IMR-90 (cell line): ENCODE measurements around the gene TELO2. TPM values are rescaled to one million over a fixed set of nuclear protein-coding genes. Genes with fewer than 3 reads are reported as not detected.

Experiments used
- ATAC-seq: fragments of 200-7000 bp; cut with Tn5 transposase; 2 replicates; pipeline ENCODE4 v1.9.1; 2020; ENCODE audit warnings: low read depth, mild to moderate bottlenecking, moderate library complexity
- BruUV-seq: library from RNA; stranded (reverse); fragments of 400-500 nt; replicated peaks from 2 replicates; lab custom pipeline; 2021; lab: Mats Ljungman, UMichigan
- CTCF ChIA-PET: fragments of 300-600 bp; formaldehyde crosslinking; extraction: SDS; loops from one replicate; lab custom pipeline; 2021; ENCODE audit warnings: antibody characterized with exemption; lab: Yijun Ruan, JAX
- POLR2A ChIA-PET: fragments of 300-600 bp; sonication (Branson Sonifier 250); formaldehyde crosslinking; loops from one replicate; lab custom pipeline; 2022; ENCODE audit warnings: antibody characterized with exemption; ENCODE audit not compliant: unreplicated experiment; lab: Charles Lee
- DNase-seq: peaks from one replicate; pipeline ENCODE4 v3.0.0; 2013
- H2AFZ ChIP-seq: replicated peaks from 2 replicates; pipeline ENCODE3; 2013; ENCODE audit warnings: low read length, mild to moderate bottlenecking; ENCODE audit not compliant: poor library complexity
- H2AK5ac ChIP-seq: 2 replicates; pipeline ENCODE4 v1.6.1; 2013; ENCODE audit warnings: low read depth, low read length, inconsistent platforms
- H2AK9ac ChIP-seq: replicated peaks from 2 replicates; pipeline ENCODE3; 2013; ENCODE audit warnings: mild to moderate bottlenecking, low read depth, low read length, moderate library complexity; ENCODE audit not compliant: poor library complexity
- H2BK120ac ChIP-seq: 2 replicates; pipeline ENCODE4 v1.6.1; 2013; ENCODE audit warnings: low read depth, low read length, inconsistent platforms
- H2BK15ac ChIP-seq: 3 replicates; pipeline ENCODE4 v1.6.1; 2013; ENCODE audit warnings: low read depth, low read length, inconsistent platforms
- H2BK20ac ChIP-seq: 2 replicates; pipeline ENCODE4 v1.6.1; 2013; ENCODE audit warnings: low read depth, mild to moderate bottlenecking, inconsistent platforms, low read length, moderate library complexity
- H2BK5ac ChIP-seq: 2 replicates; pipeline ENCODE4 v1.6.1; 2013; ENCODE audit warnings: mild to moderate bottlenecking, low read depth, low read length, inconsistent platforms; ENCODE audit not compliant: poor library complexity, severe bottlenecking
- H3K14ac ChIP-seq: replicated peaks from 2 replicates; pipeline ENCODE4 v1.6.1; 2013; ENCODE audit warnings: low read depth, low read length, inconsistent platforms
- H3K18ac ChIP-seq: 2 replicates; pipeline ENCODE4 v1.6.1; 2013; ENCODE audit warnings: low read depth, low read length, control low read depth
- H3K23ac ChIP-seq: 2 replicates; pipeline ENCODE4 v1.6.1; 2013; ENCODE audit warnings: low read depth, low read length, inconsistent platforms
- H3K27ac ChIP-seq: 2 replicates; pipeline ENCODE4 v1.5.1; 2013; ENCODE audit warnings: mild to moderate bottlenecking, control low read depth, low read length; ENCODE audit not compliant: insufficient read depth
- H3K27me3 ChIP-seq: 2 replicates; pipeline ENCODE4 v1.6.1; 2013; ENCODE audit warnings: low read length; ENCODE audit not compliant: control insufficient read depth, insufficient read depth
- H3K36me3 ChIP-seq: 2 replicates; pipeline ENCODE4 v1.6.1; 2013; ENCODE audit warnings: low read length, mixed read lengths; ENCODE audit not compliant: control insufficient read depth, insufficient read depth
- H3K4ac ChIP-seq: 2 replicates; pipeline ENCODE4 v1.6.1; 2013; ENCODE audit warnings: low read depth, low read length, inconsistent platforms
- H3K4me1 ChIP-seq: 2 replicates; pipeline ENCODE4 v1.6.1; 2013; ENCODE audit warnings: low read length, mixed read lengths; ENCODE audit not compliant: control insufficient read depth, insufficient read depth
- H3K4me2 ChIP-seq: 2 replicates; pipeline ENCODE4 v1.6.1; 2013; ENCODE audit warnings: low read depth, mild to moderate bottlenecking, control low read depth, low read length, moderate library complexity
- H3K4me3 ChIP-seq: 2 replicates; pipeline ENCODE4 v1.5.1; 2013; ENCODE audit warnings: low read depth, mild to moderate bottlenecking, control low read depth, low read length, moderate library complexity; ENCODE audit not compliant: insufficient read depth
- H3K56ac ChIP-seq: 2 replicates; pipeline ENCODE4 v1.6.1; 2013; ENCODE audit warnings: low read length, inconsistent platforms; ENCODE audit not compliant: insufficient read depth; ENCODE audit errors: extremely low read depth
- H3K79me1 ChIP-seq, 2 experiments: 2 replicates each; pipeline ENCODE4 v1.6.1; 2013; ENCODE audit warnings: low read length in 2 of 2, inconsistent platforms in 1 of 2, low read depth in 1 of 2
- H3K9ac ChIP-seq: 2 replicates; pipeline ENCODE4 v1.6.1; 2013; ENCODE audit warnings: low read depth, low read length, control low read depth
- H3K9me1 ChIP-seq: 2 replicates; pipeline ENCODE4 v1.6.1; 2013; ENCODE audit warnings: low read length, inconsistent platforms; ENCODE audit not compliant: insufficient read depth
- H3K9me3 ChIP-seq: 2 replicates; pipeline ENCODE4 v1.6.1; 2013; ENCODE audit warnings: low read length; ENCODE audit not compliant: control insufficient read depth, insufficient read depth
- H4K20me1 ChIP-seq: 2 replicates; pipeline ENCODE4 v1.6.1; 2013; ENCODE audit warnings: low read length, inconsistent platforms; ENCODE audit not compliant: insufficient read depth
- H4K5ac ChIP-seq: 2 replicates; pipeline ENCODE4 v1.6.1; 2013; ENCODE audit warnings: mild to moderate bottlenecking, low read depth, low read length, control low read depth
- H4K8ac ChIP-seq, 2 experiments: 2 replicates each; pipeline ENCODE4 v1.6.1; 2013; ENCODE audit warnings: low read depth in 2 of 2, low read length in 2 of 2, control low read depth in 1 of 2, inconsistent platforms in 1 of 2
- H4K91ac ChIP-seq: 2 replicates; pipeline ENCODE4 v1.6.1; 2013; ENCODE audit warnings: low read depth, low read length, inconsistent platforms; ENCODE audit not compliant: insufficient read depth
- BHLHE40 ChIP-seq: fragments of 150-350 bp; IDR thresholded peaks from 2 replicates; pipeline ENCODE4 v1.6.1; 2016; ENCODE audit warnings: mild to moderate bottlenecking, low read depth, low read length
- FOS ChIP-seq: fragments of 150-350 bp; IDR thresholded peaks from 2 replicates; pipeline ENCODE4 v1.6.1; 2016; ENCODE audit warnings: low read depth, low read length
- MAZ ChIP-seq: IDR thresholded peaks from 2 replicates; pipeline ENCODE4 v1.6.1; 2012; ENCODE audit warnings: low read depth, mild to moderate bottlenecking, low read length, improper control_type of control experiment, moderate library complexity, borderline replicate concordance
- MXI1 ChIP-seq: IDR thresholded peaks from 2 replicates; pipeline ENCODE4 v1.6.1; 2012; ENCODE audit warnings: low read depth, mild to moderate bottlenecking, low read length, moderate library complexity, borderline replicate concordance
- POLR2A ChIP-seq: IDR thresholded peaks from 2 replicates; pipeline ENCODE4 v1.6.1; 2012; ENCODE audit warnings: mild to moderate bottlenecking, low read depth, low read length
- RCOR1 ChIP-seq: IDR thresholded peaks from 2 replicates; pipeline ENCODE4 v1.6.1; 2012; ENCODE audit warnings: mild to moderate bottlenecking, low read length, improper control_type of control experiment; ENCODE audit not compliant: insufficient replicate concordance
- SMC3 ChIP-seq: fragments of 150-350 bp; IDR thresholded peaks from 2 replicates; pipeline ENCODE4 v1.6.1; 2016; ENCODE audit warnings: low read depth, mild to moderate bottlenecking, antibody characterized with exemption, low read length, moderate library complexity
- WGBS, 2 experiments: methylation state at CpG; one replicate each; pipeline versions ENCODE4 v1.1.5 to v1.1.7; 2013; ENCODE audit warnings: missing lambda C conversion rate in 2 of 2; ENCODE audit not compliant: insufficient read length in 1 of 2; ENCODE audit errors: extremely low coverage in 2 of 2; 5-methylcytosine and 5-hydroxymethylcytosine counted together
- dilution Hi-C: fragments of 300-500 bp; cut with HindIII; formaldehyde crosslinking; loops from one replicate; pipeline ENCODE4 v1.14.3; 2018; ENCODE audit warnings: low sequenced_read_pairs; ENCODE audit not compliant: unreplicated experiment
- in situ Hi-C: fragments of 300-500 bp; cut with MboI; formaldehyde crosslinking; loops from 3 replicates; pipeline ENCODE4 v1.14.3; 2019; ENCODE audit warnings: low sequenced_read_pairs, inconsistent platforms, mixed read lengths
- intact Hi-C: fragments of 100-400 bp; cut with micrococcal nuclease; formaldehyde crosslinking; loops from 2 replicates; pipeline ENCODE4 v1.10.0; 2022
- polyA plus RNA-seq, 3 experiments: library from polyadenylated mRNA; depleted of rRNA; stranded (reverse); fragments of >200 nt; gene quantifications; 2 replicates each; pipeline ENCODE4 v1.2.3, GENCODE V29; 2012; ENCODE audit warnings: low replicate concordance in 1 of 3
- total RNA-seq: library from RNA; depleted of rRNA; stranded (reverse); fragments of >200 nt; gene quantifications from 2 replicates; pipeline ENCODE4 v1.2.3, GENCODE V29; 2012

TELO2 gene
- total and polyA plus RNA-seq, 2 of the 4 experiments (the other 2 are of a cell fraction) = 6.6 to 26.6 TPM

- H3K27me3 ChIP-seq = no peaks in the 10 kb centered on the region
- H2BK20ac ChIP-seq = no peak overlapping the region
- no peak for TF ChIP-seq POLR2A
- no peak for TF ChIP-seq SMC3
- TF ChIP-seq MXI1 = no peak
- no peak for TF ChIP-seq BHLHE40
- TF ChIP-seq RCOR1 = no peak
- no peak for TF ChIP-seq MAZ
- no peak for TF ChIP-seq FOS
- H4K20me1 ChIP-seq = no peaks in the 10 kb centered on the region; the same call in 1 of the 2 replicates
- no TSS peak for BruUV-seq
- no peak overlapping the region for H2AK5ac ChIP-seq
- no peaks in the 10 kb centered on the region for H3K4me1 ChIP-seq
- H2BK15ac ChIP-seq = no peak overlapping the region
- ATAC-seq (no peak), DNase-seq (no peak)
- no peak overlapping the region for H3K14ac ChIP-seq
- ChIA-PET POLR2A (no interaction called here), CTCF (no interaction called here)
- no peaks in the 10 kb centered on the region for H3K9me1 ChIP-seq
- H3K27ac ChIP-seq = no peak overlapping the region
- H3K36me3 ChIP-seq = peaks cover 27% of the 10 kb centered on the region
- intact Hi-C loops (no loop called here), in situ Hi-C loops (no loop called here), dilution Hi-C loops (no loop called here)
- no peak overlapping the region for H3K9ac ChIP-seq
- no peak overlapping the region for H2BK5ac ChIP-seq
- no peak overlapping the region for H4K5ac ChIP-seq
- H2AFZ ChIP-seq = no peak overlapping the region
- H3K9me3 ChIP-seq = peaks cover 4% of the 10 kb centered on the region
- H4K91ac ChIP-seq = no peak overlapping the region
- H3K18ac ChIP-seq = no peak overlapping the region
- H3K4me2 ChIP-seq = no peak overlapping the region
- no peaks in the 10 kb centered on the region for H3K79me1 ChIP-seq
- no peak overlapping the region for H2BK120ac ChIP-seq
- no peak overlapping the region for H3K23ac ChIP-seq
- H4K8ac ChIP-seq = no peak overlapping the region
- 96% methylated on average over 16 of the region's 26 CpGs; no CpG with 5 or more reads in 1 of the 2 experiments for WGBS, 2 experiments
- H3K56ac ChIP-seq = no peak overlapping the region
- no peak overlapping the region for H3K4ac ChIP-seq
- H3K4me3 ChIP-seq = no peak overlapping the region
- no peak overlapping the region for H2AK9ac ChIP-seq
These were observed 17.8 kb downstream of the TELO2 start for GRCh38 chr16:1510941-1511351.
